ENCODE data around the gene PPARGC1A.

PPARGC1A gene

DNA sequence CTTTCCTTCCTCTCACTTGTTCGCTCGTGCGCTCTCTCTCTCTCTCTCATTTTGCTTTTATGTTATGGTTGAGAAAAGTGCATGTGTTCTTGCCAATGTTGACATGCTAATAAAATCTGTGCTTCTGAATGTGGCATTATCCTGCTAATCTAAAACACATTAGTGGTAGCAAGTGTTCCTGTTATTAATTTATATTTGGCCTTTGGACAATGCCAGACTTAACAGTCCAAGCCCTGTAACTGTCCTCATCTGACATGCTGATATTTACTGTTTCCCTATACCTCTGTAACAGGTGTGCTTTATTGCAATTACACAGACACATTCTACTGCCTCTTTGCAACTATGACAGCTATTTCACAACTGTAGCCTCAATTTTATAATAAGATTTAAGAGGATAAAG, 2.7 kb downstream of the PPARGC1A start:
- H3K4me3 ChIP-seq (ENCODE audit: low read depth, low read length) = no peak overlapping the region
- DNase-seq (ENCODE audit: low read depth, low spot score) = no peak
- TF ChIP-seq CTCF (IDR thresholded peaks at IDR 0.05; ENCODE audit: insufficient read depth, low read length, missing control alignments) = no peak
- ChIA-PET CTCF (no interaction called here), POLR2A (no interaction called here)

GRCh38 chr4:23885943-23886590, 3.8 kb downstream of the PPARGC1A start:
- no peak for DNase-seq (ENCODE audit: low read depth, low spot score)
- ChIA-PET CTCF (no interaction called here), POLR2A (no interaction called here)
- TF ChIP-seq CTCF (IDR thresholded peaks at IDR 0.05; ENCODE audit: insufficient read depth, low read length, missing control alignments) = no peak
- H3K4me3 ChIP-seq (ENCODE audit: low read depth, low read length) = no peak overlapping the region

- CTCF ChIA-PET = interaction anchor here (0.7 kb wide), 1 partner anchor 38 kb away, joined by 3 read pairs; no protein-coding TSS in a partner anchor
- DNase-seq (ENCODE audit: low read depth, low spot score) = no peak
- no peak overlapping the region for H3K4me3 ChIP-seq (ENCODE audit: low read depth, low read length)
These were observed 5.1 kb downstream of the PPARGC1A start for GRCh38 chr4:23884741-23885140.

DNA sequence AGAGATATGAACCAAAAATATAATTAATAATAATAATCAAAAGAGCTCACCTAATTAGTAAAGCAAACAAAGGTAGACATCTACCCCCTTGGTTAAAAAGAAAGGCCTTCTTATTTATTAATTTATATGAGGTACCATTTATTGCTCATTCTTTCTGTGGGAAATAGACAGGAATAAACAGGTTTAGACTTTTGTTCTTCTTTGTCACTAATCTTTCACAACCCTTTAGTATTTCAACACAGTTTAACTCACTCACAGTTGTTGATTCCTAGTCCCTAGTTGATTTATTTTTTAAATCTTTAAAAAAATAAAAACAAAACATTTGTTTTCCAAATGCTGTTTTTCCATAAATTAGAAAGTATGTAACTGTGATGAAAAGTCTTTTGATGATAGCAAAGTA, 5.6 kb downstream of the PPARGC1A start:
- H3K4me3 ChIP-seq (ENCODE audit: low read depth, low read length) = no peak overlapping the region
- POLR2A ChIA-PET = no interaction called here
- DNase-seq (ENCODE audit: low read depth, low spot score) = no peak
- TF ChIP-seq CTCF (IDR thresholded peaks at IDR 0.05; ENCODE audit: insufficient read depth, low read length, missing control alignments) = no peak
- CTCF ChIA-PET = no interaction called here

More at GRCh38 chr4:23884741-23885140, 5.1 kb downstream of the PPARGC1A start:
- POLR2A ChIA-PET = no interaction called here
- TF ChIP-seq CTCF (IDR thresholded peaks at IDR 0.05; ENCODE audit: insufficient read depth, low read length, missing control alignments) = no peak

- ChIA-PET CTCF (no interaction called here), POLR2A (no interaction called here)
- DNase-seq (ENCODE audit: low read depth, low spot score) = no peak
These were observed 6.8 kb downstream of the PPARGC1A start for GRCh38 chr4:23882976-23883531.

More at GRCh38 chr4:23882976-23883531, 6.8 kb downstream of the PPARGC1A start:
- no peak overlapping the region for H3K4me3 ChIP-seq (ENCODE audit: low read depth, low read length)
- no peak for TF ChIP-seq CTCF (IDR thresholded peaks at IDR 0.05; ENCODE audit: insufficient read depth, low read length, missing control alignments)
